Measurements from ENCODE around the gene FCMR.

The FCMR gene

DNA sequence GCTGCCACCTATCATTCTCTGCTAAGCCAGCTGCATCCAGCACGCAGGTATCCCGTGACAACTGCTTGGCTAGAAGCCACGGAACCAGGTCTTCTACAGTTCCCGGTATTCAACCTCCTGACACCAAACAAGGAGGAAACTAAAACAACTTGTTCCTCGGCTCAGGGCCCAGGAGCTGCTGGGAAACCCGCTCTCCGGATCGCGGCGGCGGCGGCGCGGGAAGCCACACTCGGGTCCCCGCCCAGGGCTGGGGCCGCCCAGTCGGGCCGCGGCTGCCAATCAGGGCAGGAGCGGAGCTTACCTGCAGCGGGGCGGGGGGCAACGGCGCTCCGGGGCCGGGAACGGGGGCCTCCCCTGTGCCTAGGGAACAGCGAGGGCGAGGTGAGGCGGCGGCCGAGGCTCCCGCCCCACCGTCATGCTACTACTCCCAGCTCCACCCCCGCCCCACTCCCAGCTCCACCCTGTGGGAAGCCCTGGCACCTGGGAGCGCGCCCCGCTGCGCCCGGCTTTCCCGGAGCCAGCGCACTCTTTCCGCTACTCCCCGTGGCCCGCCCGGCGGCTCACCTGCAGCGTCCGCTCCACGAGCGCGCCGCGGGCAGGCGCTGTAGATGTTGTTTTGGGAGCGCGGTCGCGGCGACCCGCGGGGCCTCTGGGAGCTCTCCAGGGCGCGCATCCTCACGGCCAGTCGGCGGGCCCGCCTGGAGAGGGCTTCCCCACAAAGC, 12.4 kb downstream of the FCMR start:
- H3K4me3 Mint-ChIP-seq = peak overlapping the region; percentile 71
- DNase-seq = peak; percentile 65
- peaks cover 82% of the 10 kb centered on the region for H3K27me3 Mint-ChIP-seq (ENCODE audit: low read depth, poor library complexity)
- no peak overlapping the region for H3K27ac Mint-ChIP-seq
- TF ChIP-seq, protein P1, sequence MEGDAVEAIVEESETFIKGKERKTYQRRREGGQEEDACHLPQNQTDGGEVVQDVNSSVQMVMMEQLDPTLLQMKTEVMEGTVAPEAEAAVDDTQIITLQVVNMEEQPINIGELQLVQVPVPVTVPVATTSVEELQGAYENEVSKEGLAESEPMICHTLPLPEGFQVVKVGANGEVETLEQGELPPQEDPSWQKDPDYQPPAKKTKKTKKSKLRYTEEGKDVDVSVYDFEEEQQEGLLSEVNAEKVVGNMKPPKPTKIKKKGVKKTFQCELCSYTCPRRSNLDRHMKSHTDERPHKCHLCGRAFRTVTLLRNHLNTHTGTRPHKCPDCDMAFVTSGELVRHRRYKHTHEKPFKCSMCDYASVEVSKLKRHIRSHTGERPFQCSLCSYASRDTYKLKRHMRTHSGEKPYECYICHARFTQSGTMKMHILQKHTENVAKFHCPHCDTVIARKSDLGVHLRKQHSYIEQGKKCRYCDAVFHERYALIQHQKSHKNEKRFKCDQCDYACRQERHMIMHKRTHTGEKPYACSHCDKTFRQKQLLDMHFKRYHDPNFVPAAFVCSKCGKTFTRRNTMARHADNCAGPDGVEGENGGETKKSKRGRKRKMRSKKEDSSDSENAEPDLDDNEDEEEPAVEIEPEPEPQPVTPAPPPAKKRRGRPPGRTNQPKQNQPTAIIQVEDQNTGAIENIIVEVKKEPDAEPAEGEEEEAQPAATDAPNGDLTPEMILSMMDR (IDR thresholded peaks at IDR 0.05) = no peak
- no peaks in the 10 kb centered on the region for H3K9me3 Mint-ChIP-seq
- no peaks in the 10 kb centered on the region for H3K36me3 Mint-ChIP-seq (ENCODE audit: low read depth)
- H3K4me1 Mint-ChIP-seq = peaks cover 13% of the 10 kb centered on the region

DNA sequence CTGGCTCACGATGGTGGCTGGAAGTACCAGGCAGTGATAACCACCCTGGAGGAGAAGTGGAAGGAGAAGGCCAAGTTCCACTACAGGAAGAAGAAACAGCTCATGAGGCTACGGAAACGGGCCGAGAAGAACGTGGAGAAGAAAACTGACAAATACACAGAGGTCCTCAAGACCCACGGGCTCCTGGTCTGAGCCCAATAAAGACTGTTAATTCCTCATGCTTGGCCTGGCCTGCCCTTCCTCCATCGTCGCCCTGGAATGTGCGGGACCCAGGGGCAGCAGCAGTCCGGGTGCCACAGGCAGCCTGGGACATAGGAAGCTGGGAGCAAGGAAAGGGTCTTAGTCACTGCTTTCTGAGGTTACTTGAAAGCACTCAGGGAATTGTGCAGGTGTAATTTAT, 13.7 kb downstream of the FCMR start:
- TF ChIP-seq, protein P1 (IDR thresholded peaks at IDR 0.05) = no peak
- Mint-ChIP-seq H3K9me3 (no peaks in the 10 kb centered on the region), H3K36me3 (ENCODE audit: low read depth) (no peaks in the 10 kb centered on the region), H3K4me1 (peaks cover 13% of the 10 kb centered on the region), H3K4me3 (peak overlapping the region; percentile 73), H3K27ac (no peak overlapping the region), H3K27me3 (ENCODE audit: low read depth, poor library complexity) (peaks cover 72% of the 10 kb centered on the region)
- no peak for DNase-seq

DNA sequence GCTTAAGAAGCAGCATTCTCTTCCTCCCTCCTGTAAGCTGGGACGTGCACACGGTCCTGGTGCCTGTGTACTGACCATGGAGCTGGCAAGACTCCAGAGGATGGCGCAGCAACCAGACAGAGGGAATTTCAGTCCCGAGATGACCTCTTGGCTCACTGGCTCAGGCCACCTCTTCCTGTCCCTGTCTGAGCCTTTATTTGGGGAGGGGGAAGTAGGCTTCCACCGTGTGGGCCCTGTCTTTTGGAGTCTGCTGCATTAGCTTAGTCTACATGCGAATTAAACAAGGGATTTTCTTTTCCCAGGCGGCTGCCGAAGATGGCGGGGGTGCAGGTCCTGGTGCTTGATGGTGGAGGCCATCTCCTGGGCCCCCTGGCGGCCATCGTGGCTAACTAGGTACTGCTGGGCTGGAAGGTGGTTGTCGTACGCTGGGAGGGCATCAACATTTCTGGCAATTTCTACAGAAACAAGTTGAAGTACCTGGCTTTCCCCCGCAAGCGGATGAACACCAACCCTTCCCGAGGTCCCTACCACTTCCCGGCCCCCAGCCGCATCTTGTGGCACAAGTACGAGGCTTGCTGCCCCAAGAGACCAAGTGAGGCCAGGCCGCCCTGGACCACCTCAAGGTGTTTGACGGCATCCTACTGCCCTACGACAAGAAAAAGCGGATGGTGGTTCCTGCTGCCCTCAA, 14.3 kb downstream of the FCMR start:
- TF ChIP-seq, protein P1 (IDR thresholded peaks at IDR 0.05) = peak; percentile 28
- no peaks in the 10 kb centered on the region for H3K9me3 Mint-ChIP-seq
- peaks cover 13% of the 10 kb centered on the region for H3K4me1 Mint-ChIP-seq
- H3K27me3 Mint-ChIP-seq (ENCODE audit: low read depth, poor library complexity) = peaks cover 69% of the 10 kb centered on the region
- no peaks in the 10 kb centered on the region for H3K36me3 Mint-ChIP-seq (ENCODE audit: low read depth)
- peak overlapping the region; percentile 73 for H3K4me3 Mint-ChIP-seq
- DNase-seq = peak; percentile 40
- no peak overlapping the region for H3K27ac Mint-ChIP-seq

DNA sequence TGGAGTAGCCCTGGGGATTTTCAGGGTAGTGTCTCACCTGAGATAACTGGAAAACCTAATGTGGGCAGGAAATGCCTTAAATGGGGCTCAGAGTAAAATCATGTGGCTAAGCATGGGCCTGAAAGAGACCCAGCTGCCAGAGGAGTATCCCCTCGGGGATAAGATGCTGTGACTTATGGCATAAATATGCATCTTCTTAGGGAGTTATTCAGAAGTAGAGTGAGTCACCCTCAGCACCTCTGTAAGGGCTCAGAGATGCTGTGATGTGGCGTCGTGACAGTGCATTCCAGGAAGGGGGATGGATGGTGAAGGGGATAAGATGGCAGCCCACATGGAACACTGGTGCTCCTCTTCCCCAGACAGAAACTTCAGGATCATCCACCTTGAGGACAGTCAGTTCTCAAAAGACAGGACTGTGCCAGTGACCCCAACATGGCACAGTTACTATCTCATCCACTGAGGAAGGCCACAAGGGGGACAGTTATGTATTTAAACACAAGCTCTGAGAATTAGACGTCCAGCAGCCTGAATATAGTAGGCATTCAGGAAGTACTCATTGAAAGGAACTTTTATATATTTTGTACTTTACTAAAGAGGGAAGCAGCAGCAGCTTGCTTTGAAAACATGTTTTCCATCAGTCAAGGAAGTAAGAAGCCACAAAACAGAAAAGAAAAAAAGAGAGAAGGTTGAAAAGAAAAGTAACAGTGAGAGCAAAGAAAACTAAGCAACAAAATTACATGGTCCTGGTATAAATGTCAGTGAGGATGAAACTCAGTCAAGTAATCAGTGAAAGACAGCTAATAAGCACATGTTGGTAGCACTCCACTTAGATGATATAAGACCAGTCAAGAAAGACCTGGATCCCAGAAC, 16.2 kb downstream of the FCMR start:
- Mint-ChIP-seq H3K4me3 (no peak overlapping the region), H3K36me3 (ENCODE audit: low read depth) (no peaks in the 10 kb centered on the region), H3K4me1 (peaks cover 13% of the 10 kb centered on the region), H3K27ac (no peak overlapping the region), H3K27me3 (ENCODE audit: low read depth, poor library complexity) (peaks cover 60% of the 10 kb centered on the region), H3K9me3 (no peaks in the 10 kb centered on the region)
- TF ChIP-seq, protein P1 (IDR thresholded peaks at IDR 0.05) = no peak
- no peak for DNase-seq

DNA sequence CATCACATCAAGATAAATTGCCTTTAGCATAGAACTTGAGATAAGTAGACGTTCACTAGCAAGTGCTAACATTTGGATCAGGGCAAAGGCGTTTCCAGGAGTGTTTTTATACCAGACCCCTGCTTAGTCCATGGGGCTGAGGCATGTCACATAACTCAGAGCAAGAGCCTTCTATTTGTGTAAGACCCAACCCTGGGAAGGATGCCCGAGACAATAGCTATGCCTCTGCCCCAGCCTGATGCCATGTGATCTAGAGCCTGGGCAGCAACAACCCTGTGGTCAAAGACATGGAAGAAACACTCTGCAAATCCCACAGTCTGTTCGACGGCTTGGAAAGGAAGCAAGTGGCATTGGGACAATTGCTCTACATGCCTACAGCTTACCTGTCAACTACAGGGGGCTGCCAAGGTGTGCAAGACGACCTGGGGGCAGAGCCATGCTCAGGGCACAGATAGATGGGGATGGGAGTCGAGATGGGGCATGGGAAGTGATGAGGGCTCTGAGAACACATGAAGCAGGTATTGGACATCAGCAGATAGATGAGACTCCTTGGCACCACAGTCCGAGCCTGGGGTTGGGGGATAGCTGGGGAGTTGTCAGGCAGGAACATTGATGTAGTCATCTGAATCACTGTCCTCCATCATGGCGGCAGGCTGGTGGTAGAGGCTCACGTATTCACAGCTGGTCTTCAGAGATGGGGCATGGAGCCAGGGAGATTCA, 17.2 kb downstream of the FCMR start:
- Mint-ChIP-seq H3K9me3 (no peaks in the 10 kb centered on the region), H3K36me3 (ENCODE audit: low read depth) (no peaks in the 10 kb centered on the region), H3K27me3 (ENCODE audit: low read depth, poor library complexity) (peaks cover 55% of the 10 kb centered on the region), H3K27ac (no peak overlapping the region), H3K4me3 (no peak overlapping the region), H3K4me1 (peaks cover 13% of the 10 kb centered on the region)
- TF ChIP-seq, protein P1 (IDR thresholded peaks at IDR 0.05) = no peak
- no peak for DNase-seq
